Tibial artery (tissue), 4 donors: Measurements from ENCODE around the gene RPTOR.

ENCODE experiments used
- DNase-seq, 2 donors: peaks; one replicate each; pipeline ENCODE4 v3.0.0-alpha.2; 2019
- H3K27ac ChIP-seq, 2 donors: fragments of 200-600 bp; sonication (generic) in 1 of 2; 1 replicate in 1 of 2; 2 replicates in 1 of 2; pipeline ENCODE4 v1.5.1; 2018 to 2019; ENCODE audit warnings: mild to moderate bottlenecking in 1 of 2
- H3K27me3 ChIP-seq, 2 donors: fragments of 200-600 bp; sonication (generic) in 1 of 2; one replicate each; pipeline versions ENCODE4 v1.5.1 to v1.6.0; 2016 to 2019
- H3K36me3 ChIP-seq, 3 donors: fragments of 200-600 bp; sonication (generic) in 2 of 3; one replicate each; pipeline ENCODE4 v1.5.1; 2016 to 2019; ENCODE audit warnings: mild to moderate bottlenecking in 2 of 3
- H3K4me1 ChIP-seq, 4 donors: fragments of 200-600 bp; sonication (generic) in 2 of 4; 1 replicate in 3 of 4; 2 replicates in 1 of 4; pipeline ENCODE4 v1.5.1; 2016 to 2019
- H3K4me3 ChIP-seq, 2 donors: fragments of 200-600 bp; sonication (generic) in 1 of 2; 1 replicate in 1 of 2; 2 replicates in 1 of 2; pipeline ENCODE4 v1.5.1; 2018 to 2019; ENCODE audit warnings: mild to moderate bottlenecking in 2 of 2
- H3K9me3 ChIP-seq, 3 donors: fragments of 200-600 bp; sonication (generic) in 1 of 3; one replicate each; pipeline ENCODE4 v1.5.1; 2016 to 2019
- intact Hi-C: fragments of 100-400 bp; cut with DNase I; formaldehyde crosslinking; loops from one replicate; pipeline ENCODE4 v1.15.0; 2023; ENCODE audit warnings: low total_unique reads
- TF ChIP-seq, protein P1 (sequence below), 2 experiments: fragments of 200-600 bp in 1 of 2; fragments of 450-650 bp in 1 of 2; IDR thresholded peaks; one replicate each; pipeline ENCODE4 v1.5.1; 2017 to 2019; ENCODE audit warnings: antibody characterized with exemption in 2 of 2, mild to moderate bottlenecking in 1 of 2, moderate library complexity in 1 of 2

RPTOR gene

DNA sequence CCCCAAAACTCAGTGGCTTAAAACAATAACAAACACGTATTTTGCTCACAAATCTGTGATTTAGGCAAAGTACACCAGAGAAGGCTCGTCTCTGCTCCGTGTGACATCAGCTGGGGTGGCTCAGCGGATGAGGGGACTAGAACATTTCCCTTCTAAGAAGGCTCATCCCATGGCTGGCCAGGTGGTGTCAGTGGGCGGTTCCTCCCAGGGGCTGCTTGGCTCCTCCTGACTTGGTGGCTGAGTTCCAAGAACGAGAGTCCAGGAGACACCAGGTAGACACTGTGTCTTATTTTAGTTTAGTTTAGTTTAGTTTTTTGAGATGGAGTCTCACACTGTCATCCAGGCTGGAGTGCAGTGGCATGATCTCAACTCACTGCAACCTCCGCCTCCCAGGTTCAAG lies 441.4 kb downstream of the RPTOR start:
- intact Hi-C loops = no loop called here
- H3K9me3 ChIP-seq = no peaks in the 10 kb centered on the region
- peaks cover 0 to under 1% of the 10 kb centered on the region in 2 donors for H3K27me3 ChIP-seq
- no peaks in the 10 kb centered on the region for H3K36me3 ChIP-seq
- H3K27ac ChIP-seq = no peak overlapping the region
- TF ChIP-seq, protein P1, sequence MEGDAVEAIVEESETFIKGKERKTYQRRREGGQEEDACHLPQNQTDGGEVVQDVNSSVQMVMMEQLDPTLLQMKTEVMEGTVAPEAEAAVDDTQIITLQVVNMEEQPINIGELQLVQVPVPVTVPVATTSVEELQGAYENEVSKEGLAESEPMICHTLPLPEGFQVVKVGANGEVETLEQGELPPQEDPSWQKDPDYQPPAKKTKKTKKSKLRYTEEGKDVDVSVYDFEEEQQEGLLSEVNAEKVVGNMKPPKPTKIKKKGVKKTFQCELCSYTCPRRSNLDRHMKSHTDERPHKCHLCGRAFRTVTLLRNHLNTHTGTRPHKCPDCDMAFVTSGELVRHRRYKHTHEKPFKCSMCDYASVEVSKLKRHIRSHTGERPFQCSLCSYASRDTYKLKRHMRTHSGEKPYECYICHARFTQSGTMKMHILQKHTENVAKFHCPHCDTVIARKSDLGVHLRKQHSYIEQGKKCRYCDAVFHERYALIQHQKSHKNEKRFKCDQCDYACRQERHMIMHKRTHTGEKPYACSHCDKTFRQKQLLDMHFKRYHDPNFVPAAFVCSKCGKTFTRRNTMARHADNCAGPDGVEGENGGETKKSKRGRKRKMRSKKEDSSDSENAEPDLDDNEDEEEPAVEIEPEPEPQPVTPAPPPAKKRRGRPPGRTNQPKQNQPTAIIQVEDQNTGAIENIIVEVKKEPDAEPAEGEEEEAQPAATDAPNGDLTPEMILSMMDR (IDR thresholded peaks at IDR 0.05) = no peak
- H3K4me1 ChIP-seq = peaks cover 0 to 43% (median 22%) of the 10 kb centered on the region in 4 donors
- H3K4me3 ChIP-seq = no peak overlapping the region
- no peak for DNase-seq

DNA sequence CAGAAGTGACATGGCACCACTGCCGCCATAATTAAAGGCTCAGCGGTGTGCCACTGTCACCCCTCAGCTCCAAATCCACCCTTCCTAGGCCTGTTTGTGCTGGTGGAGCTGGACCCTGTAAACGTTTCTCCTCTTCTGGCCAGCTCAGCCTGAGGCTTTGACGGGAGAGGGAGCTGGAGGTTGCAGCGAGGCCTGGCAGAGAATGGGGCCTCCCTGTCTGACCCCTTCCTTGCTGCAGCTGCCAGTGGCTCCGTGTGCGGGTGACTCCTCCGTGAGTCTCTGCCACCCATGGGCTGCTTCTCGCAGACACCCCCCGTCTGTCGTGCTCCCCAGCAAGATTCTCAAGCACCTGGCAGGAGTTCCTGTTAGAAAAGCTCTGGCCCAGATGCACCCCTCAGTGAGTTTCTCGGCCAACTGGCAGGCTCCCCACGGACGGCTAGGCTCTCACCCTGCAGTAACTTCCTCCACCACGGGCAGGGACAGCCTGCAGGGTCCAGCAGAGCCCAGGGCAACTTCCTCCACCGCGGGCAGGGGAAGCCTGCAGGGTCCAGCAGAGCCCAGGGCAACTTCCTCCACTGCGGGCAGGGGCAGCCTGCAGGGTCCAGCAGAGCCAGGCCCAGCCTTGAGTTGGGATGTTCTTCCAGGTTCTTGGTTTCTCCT lies 442.3 kb downstream of the RPTOR start:
- Histone ChIP-seq H3K27me3 (no peaks in the 10 kb centered on the region), H3K36me3 (no peaks in the 10 kb centered on the region), H3K9me3 (no peaks in the 10 kb centered on the region), H3K4me1 (peaks cover 0 to 42% (median 17%) of the 10 kb centered on the region in 4 donors), H3K27ac (peak overlapping the region in 1 of 2 donors; percentile 1), H3K4me3 (no peak overlapping the region)
- DNase-seq = peak; percentile 44 to 72
- TF ChIP-seq, protein P1 (IDR thresholded peaks at IDR 0.05) = no peak
- intact Hi-C loops = no loop called here

DNA sequence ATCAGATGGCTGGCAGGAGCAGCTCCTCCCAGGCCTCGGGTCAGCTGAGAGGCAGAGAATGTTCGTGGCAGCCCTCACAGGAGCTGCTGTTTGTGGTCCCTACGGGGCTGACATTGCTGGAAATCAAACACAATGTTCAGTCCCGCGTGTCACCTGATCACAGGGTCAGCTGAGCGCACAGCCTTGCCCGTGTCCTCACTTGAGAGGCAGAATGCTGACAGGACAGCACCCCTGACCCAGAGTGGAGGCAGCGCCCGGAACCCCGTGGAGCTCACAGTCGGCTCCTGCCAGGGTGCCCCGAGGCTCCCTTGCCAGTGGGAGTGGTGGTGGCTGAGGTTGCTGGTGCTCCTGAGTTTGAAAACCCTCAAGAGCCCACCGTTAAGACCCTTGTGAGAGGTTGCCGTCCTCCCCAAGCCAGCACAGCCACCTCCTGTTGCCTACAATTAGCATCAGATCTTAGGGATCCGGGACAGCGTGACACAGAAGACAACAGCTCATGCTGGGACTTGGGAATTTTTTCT lies 443.4 kb downstream of the RPTOR start:
- H3K27ac ChIP-seq = peak overlapping the region in 1 of 2 donors; percentile 21
- H3K4me1 ChIP-seq = peaks cover 0 to 50% (median 24%) of the 10 kb centered on the region in 4 donors
- intact Hi-C loops = no loop called here
- no peaks in the 10 kb centered on the region for H3K27me3 ChIP-seq
- H3K9me3 ChIP-seq = no peaks in the 10 kb centered on the region
- DNase-seq = peak in 1 of 2 donors; percentile 70
- TF ChIP-seq, protein P1 (IDR thresholded peaks at IDR 0.05) = no peak
- no peaks in the 10 kb centered on the region for H3K36me3 ChIP-seq
- H3K4me3 ChIP-seq = no peak overlapping the region

DNA sequence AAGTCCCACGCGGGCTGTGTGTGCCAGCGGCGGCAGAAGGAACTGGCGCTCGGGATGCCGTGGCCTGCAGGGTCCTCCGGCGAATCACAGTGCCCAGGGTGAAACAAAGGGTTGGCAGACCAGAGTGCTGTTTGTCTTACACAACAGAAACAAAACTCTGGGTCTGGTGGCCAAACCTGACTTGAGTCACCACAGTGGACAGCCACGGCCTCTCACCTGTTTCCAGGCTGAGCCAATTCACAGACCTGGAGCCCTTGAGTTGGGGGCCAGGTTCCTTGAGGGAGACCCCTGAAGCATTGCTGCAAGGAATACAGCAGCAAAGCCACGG lies 444.9 kb downstream of the RPTOR start:
- TF ChIP-seq, protein P1 (IDR thresholded peaks at IDR 0.05) = no peak
- Histone ChIP-seq H3K4me1 (peaks cover 0 to 55% (median 34%) of the 10 kb centered on the region in 4 donors), H3K4me3 (no peak overlapping the region), H3K9me3 (no peaks in the 10 kb centered on the region), H3K36me3 (peaks cover 0 to 8% (median 0%) of the 10 kb centered on the region in 3 donors), H3K27me3 (no peaks in the 10 kb centered on the region), H3K27ac (no peak overlapping the region)
- intact Hi-C loops = no loop called here
- no peak for DNase-seq

DNA sequence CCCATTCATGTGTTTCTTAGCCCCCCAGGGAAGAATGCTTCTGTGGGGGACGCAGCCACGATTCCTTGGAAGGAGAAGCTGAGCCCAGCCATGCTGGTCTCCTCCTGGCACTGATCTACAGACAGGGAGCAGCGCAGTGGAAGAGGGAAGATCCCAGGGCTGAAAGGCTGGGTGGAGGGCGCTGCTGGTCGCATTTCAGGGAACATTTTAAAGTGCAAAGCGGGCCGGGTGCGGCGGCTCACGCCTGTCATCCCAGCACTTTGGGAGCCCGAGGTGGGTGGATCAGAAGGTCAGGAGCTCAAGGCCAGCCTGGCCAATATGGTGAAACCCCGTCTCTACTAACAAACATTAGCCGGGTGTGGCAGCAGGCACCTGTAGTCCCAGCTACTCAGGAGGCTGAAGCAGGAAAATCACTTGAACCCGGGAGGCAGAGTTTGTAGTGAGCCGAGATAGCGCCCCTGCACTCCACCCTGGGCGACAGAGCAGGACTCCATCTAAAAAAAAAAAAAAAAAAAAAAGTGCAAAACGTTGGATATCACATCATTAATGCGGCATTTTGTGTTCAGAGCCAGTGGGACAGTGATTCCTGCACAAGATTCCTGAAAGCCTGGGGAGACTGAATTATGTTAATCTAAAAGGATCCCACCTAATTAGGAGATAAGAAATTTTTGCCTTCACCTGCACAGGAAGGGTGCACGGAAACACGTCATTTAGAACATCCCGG lies 446.4 kb downstream of the RPTOR start:
- no peaks in the 10 kb centered on the region for H3K9me3 ChIP-seq
- TF ChIP-seq, protein P1 (IDR thresholded peaks at IDR 0.05) = no peak
- peak overlapping the region; percentile 68 to 69 for H3K27ac ChIP-seq
- no peaks in the 10 kb centered on the region for H3K27me3 ChIP-seq
- H3K4me1 ChIP-seq = peaks cover 0 to 47% (median 34%) of the 10 kb centered on the region in 4 donors
- H3K4me3 ChIP-seq = peak overlapping the region; percentile 77 to 98
- intact Hi-C loops = loop anchor here (2.0 to 10.0 kb wide), 2 partner anchors 110 to 244 kb away; partner anchors contain the start of genes NDUFAF8 and TEPSIN
- no peak for DNase-seq
- peaks cover 12 to 23% (median 13%) of the 10 kb centered on the region in 3 donors for H3K36me3 ChIP-seq
